Caco-2 (cell line): ENCODE results near the gene REV3L. TPM values are rescaled to one million over a fixed set of nuclear protein-coding genes. Genes with fewer than 3 reads are reported as not detected.

Source experiments
- BruUV-seq: library from RNA; stranded (reverse); fragments of 400-500 nt; replicated peaks from 2 replicates; lab custom pipeline; 2021; lab: Mats Ljungman, UMichigan
- CTCF ChIA-PET: fragments of 300-600 bp; sonication (Branson Sonifier 250); formaldehyde crosslinking; loops from one replicate; lab custom pipeline; 2022; ENCODE audit warnings: antibody characterized with exemption; lab: Charles Lee
- POLR2A ChIA-PET: fragments of 300-600 bp; sonication (Branson Sonifier 250); formaldehyde crosslinking; loops from one replicate; lab custom pipeline; 2022; ENCODE audit warnings: antibody characterized with exemption; lab: Charles Lee
- DNase-seq, 2 experiments: peaks; one replicate each; pipeline versions ENCODE4 v3.0.0 to v3.0.0-alpha.2; 2020 to 2022
- H3K27me3 ChIP-seq: replicated peaks from 2 replicates; pipeline ENCODE4 v1.6.0; 2011; ENCODE audit warnings: low read length; ENCODE audit not compliant: control insufficient read depth, insufficient read depth
- H3K36me3 ChIP-seq: 2 replicates; pipeline ENCODE4 v1.5.1; 2011; ENCODE audit warnings: low read length; ENCODE audit not compliant: control insufficient read depth, insufficient read depth
- H3K4me1 ChIP-seq: fragments of 250-450 bp; sonication (Bioruptor Pico); 2 replicates; pipeline ENCODE4 v1.5.1; 2020; ENCODE audit warnings: mild to moderate bottlenecking
- H3K4me3 ChIP-seq: 2 replicates; pipeline ENCODE4 v1.5.1; 2011; ENCODE audit warnings: low read depth, mild to moderate bottlenecking, control low read depth, low read length
- H3K9me3 ChIP-seq: fragments of 250-450 bp; sonication (Bioruptor Pico); 2 replicates; pipeline ENCODE4 v1.5.1; 2020; ENCODE audit warnings: mild to moderate bottlenecking, moderate library complexity
- H3K27ac Mint-ChIP-seq: one replicate; pipeline ENCODE4 v1.8.0; 2022; ENCODE audit warnings: mixed read lengths; ENCODE audit not compliant: unreplicated experiment
- H3K27me3 Mint-ChIP-seq: one replicate; pipeline ENCODE4 v1.8.0; 2022; ENCODE audit warnings: mixed read lengths; ENCODE audit not compliant: insufficient read depth, unreplicated experiment
- H3K36me3 Mint-ChIP-seq: one replicate; pipeline ENCODE4 v1.8.0; 2022; ENCODE audit warnings: mild to moderate bottlenecking, mixed read lengths; ENCODE audit not compliant: insufficient read depth, unreplicated experiment
- H3K4me1 Mint-ChIP-seq: one replicate; pipeline ENCODE4 v1.8.0; 2022; ENCODE audit warnings: low read depth, mixed read lengths; ENCODE audit not compliant: unreplicated experiment
- H3K4me3 Mint-ChIP-seq: one replicate; pipeline ENCODE4 v1.8.0; 2022; ENCODE audit warnings: mild to moderate bottlenecking, moderate library complexity, mixed read lengths; ENCODE audit not compliant: unreplicated experiment
- H3K9me3 Mint-ChIP-seq: one replicate; pipeline ENCODE4 v1.8.0; 2022; ENCODE audit warnings: mixed read lengths; ENCODE audit not compliant: unreplicated experiment
- intact Hi-C: fragments of 100-400 bp; cut with micrococcal nuclease; formaldehyde crosslinking; loops from one replicate; pipeline ENCODE4 v1.10.0; 2022; ENCODE audit not compliant: unreplicated experiment
- total RNA-seq: library from RNA; stranded (reverse); gene quantifications from 2 replicates; pipeline ENCODE4 v1.2.3, GENCODE V29; 2022
- TF ChIP-seq, protein P1 (sequence below), 2 experiments: fragments of 200-600 bp in 1 of 2; IDR thresholded peaks; 1 replicate in 1 of 2; 2 replicates in 1 of 2; pipeline versions ENCODE4 v1.5.1 to v1.8.0; 2011 to 2022; ENCODE audit warnings: antibody characterized with exemption in 1 of 2, control low read depth in 1 of 2, inconsistent platforms in 1 of 2, low read depth in 1 of 2, low read length in 1 of 2, mild to moderate bottlenecking in 1 of 2, moderate library complexity in 1 of 2; ENCODE audit not compliant: insufficient read depth in 1 of 2, severe bottlenecking in 1 of 2, unreplicated experiment in 1 of 2

Gene REV3L
- total RNA-seq, 1 experiment from 2014 or later: 22.2 TPM

GRCh38 chr6:111276736-111277135 is 206.3 kb downstream of the REV3L start:
- BruUV-seq: no TSS peak
- Mint-ChIP-seq H3K27ac (peak overlapping the region; percentile 92), H3K4me1 (peaks cover 47% of the 10 kb centered on the region), H3K9me3 (peaks cover 12% of the 10 kb centered on the region), H3K27me3 (no peaks in the 10 kb centered on the region), H3K36me3 (peaks cover 92% of the 10 kb centered on the region), H3K4me3 (peak overlapping the region; percentile 70)
- peaks cover 43% of the 10 kb centered on the region for H3K4me1 ChIP-seq
- intact Hi-C loops: loop anchor here (1.0 kb wide), 1 partner anchor 17 kb away; a partner anchor contains a TSS
- peak; percentile 83 to 87 for DNase-seq
- H3K36me3 ChIP-seq: peaks cover 4% of the 10 kb centered on the region
- no peaks in the 10 kb centered on the region for H3K27me3 ChIP-seq
- CTCF ChIA-PET: interaction anchor here (2.3 kb wide), 1 partner anchor 18 kb away, joined by 15 read pairs; a partner anchor contains a TSS
- POLR2A ChIA-PET: interaction anchor here (0.9 to 1.4 kb wide), 2 partner anchors 18 to 29 kb away, joined by 4 to 12 read pairs; a partner anchor contains a TSS
- TF ChIP-seq, protein P1, sequence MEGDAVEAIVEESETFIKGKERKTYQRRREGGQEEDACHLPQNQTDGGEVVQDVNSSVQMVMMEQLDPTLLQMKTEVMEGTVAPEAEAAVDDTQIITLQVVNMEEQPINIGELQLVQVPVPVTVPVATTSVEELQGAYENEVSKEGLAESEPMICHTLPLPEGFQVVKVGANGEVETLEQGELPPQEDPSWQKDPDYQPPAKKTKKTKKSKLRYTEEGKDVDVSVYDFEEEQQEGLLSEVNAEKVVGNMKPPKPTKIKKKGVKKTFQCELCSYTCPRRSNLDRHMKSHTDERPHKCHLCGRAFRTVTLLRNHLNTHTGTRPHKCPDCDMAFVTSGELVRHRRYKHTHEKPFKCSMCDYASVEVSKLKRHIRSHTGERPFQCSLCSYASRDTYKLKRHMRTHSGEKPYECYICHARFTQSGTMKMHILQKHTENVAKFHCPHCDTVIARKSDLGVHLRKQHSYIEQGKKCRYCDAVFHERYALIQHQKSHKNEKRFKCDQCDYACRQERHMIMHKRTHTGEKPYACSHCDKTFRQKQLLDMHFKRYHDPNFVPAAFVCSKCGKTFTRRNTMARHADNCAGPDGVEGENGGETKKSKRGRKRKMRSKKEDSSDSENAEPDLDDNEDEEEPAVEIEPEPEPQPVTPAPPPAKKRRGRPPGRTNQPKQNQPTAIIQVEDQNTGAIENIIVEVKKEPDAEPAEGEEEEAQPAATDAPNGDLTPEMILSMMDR (IDR thresholded peaks at IDR 0.05; ENCODE audit: insufficient read depth in 1 of 2, low read depth in 1 of 2, low read length in 1 of 2, severe bottlenecking in 1 of 2, unreplicated experiment in 1 of 2): no peak
- H3K9me3 ChIP-seq: 0 out of 2 replicates have a peak, but pooled peaks cover 5% of the 10 kb centered on the region
- H3K4me3 ChIP-seq: no peak overlapping the region

GRCh38 chr6:111276335-111276734 is 206.7 kb downstream of the REV3L start:
- no peaks in the 10 kb centered on the region for H3K27me3 ChIP-seq
- DNase-seq: peak in 1 of 2 experiments; percentile 69
- H3K36me3 ChIP-seq: peaks cover 4% of the 10 kb centered on the region
- peak overlapping the region; percentile 70 for H3K4me3 Mint-ChIP-seq
- TSS peak; percentile 91 for BruUV-seq
- ChIA-PET POLR2A (no interaction called here), CTCF (interaction anchor here (2.3 kb wide), 1 partner anchor 17 kb away, joined by 15 read pairs; a partner anchor contains a TSS)
- intact Hi-C loops: loop anchor here (1.0 kb wide), 1 partner anchor 17 kb away; a partner anchor contains a TSS
- peaks cover 43% of the 10 kb centered on the region for H3K4me1 ChIP-seq
- peak overlapping the region; percentile 92 for H3K27ac Mint-ChIP-seq
- H3K27me3 Mint-ChIP-seq: no peaks in the 10 kb centered on the region
- no peak overlapping the region for H3K4me3 ChIP-seq
- 0 out of 2 replicates have a peak, but pooled peaks cover 5% of the 10 kb centered on the region for H3K9me3 ChIP-seq
- H3K9me3 Mint-ChIP-seq: peaks cover 12% of the 10 kb centered on the region
- H3K36me3 Mint-ChIP-seq: peaks cover 88% of the 10 kb centered on the region
- TF ChIP-seq, protein P1 (IDR thresholded peaks at IDR 0.05; ENCODE audit: insufficient read depth in 1 of 2, low read depth in 1 of 2, low read length in 1 of 2, severe bottlenecking in 1 of 2, unreplicated experiment in 1 of 2): no peak
- H3K4me1 Mint-ChIP-seq: peaks cover 47% of the 10 kb centered on the region

DNA sequence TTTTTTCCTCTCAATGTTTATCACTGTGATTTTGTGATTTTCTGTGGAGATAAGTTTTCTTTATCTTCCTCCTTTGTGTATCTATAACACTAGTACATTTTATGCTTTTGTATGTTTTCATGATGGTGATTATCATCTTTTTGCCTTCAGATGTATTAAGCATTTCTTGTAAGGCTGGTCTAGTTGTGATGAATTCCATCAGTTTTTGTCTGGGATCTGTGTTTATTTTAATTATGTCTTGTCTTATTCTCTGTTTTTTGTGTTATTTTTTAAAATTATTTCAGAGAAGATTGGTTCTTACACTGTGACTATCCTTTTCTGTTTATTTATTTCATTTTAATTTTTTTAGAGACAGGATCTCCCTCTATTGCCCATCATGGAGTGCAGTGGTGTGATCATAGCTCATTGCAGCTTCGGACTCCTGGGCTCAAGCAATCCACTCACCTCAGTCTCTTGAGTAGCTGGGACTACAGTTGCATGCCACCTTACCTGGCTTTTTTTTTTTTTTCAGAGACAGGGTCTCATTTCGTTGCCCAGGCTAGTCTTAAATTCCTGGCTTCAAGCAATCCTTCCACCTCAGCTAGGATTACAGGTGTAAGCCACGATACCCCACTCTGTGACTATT is 208.3 kb downstream of the REV3L start:
- TF ChIP-seq, protein P1 (IDR thresholded peaks at IDR 0.05; ENCODE audit: insufficient read depth in 1 of 2, low read depth in 1 of 2, low read length in 1 of 2, severe bottlenecking in 1 of 2, unreplicated experiment in 1 of 2): no peak
- POLR2A ChIA-PET: interaction anchor here (0.6 kb wide), 1 partner anchor 400 kb away, joined by 3 read pairs; the partner anchor contains the start of gene AMD1
- no peak for DNase-seq
- CTCF ChIA-PET: no interaction called here
- peaks cover 12% of the 10 kb centered on the region for H3K9me3 Mint-ChIP-seq
- peaks cover 82% of the 10 kb centered on the region for H3K36me3 Mint-ChIP-seq
- H3K9me3 ChIP-seq: 0 out of 2 replicates have a peak, but pooled peaks cover 5% of the 10 kb centered on the region
- H3K4me3 Mint-ChIP-seq: no peak overlapping the region
- H3K27me3 ChIP-seq: no peaks in the 10 kb centered on the region
- H3K4me1 ChIP-seq: peaks cover 37% of the 10 kb centered on the region
- peaks cover 2% of the 10 kb centered on the region; the same call in 1 of the 2 replicates for H3K36me3 ChIP-seq
- peaks cover 41% of the 10 kb centered on the region for H3K4me1 Mint-ChIP-seq
- peak overlapping the region; percentile 12 for H3K27ac Mint-ChIP-seq
- intact Hi-C loops: no loop called here
- no peaks in the 10 kb centered on the region for H3K27me3 Mint-ChIP-seq
- BruUV-seq: no TSS peak
- no peak overlapping the region for H3K4me3 ChIP-seq
